ENCODE results near the gene KCNT1. TPM values are rescaled to one million over a fixed set of nuclear protein-coding genes. Genes with fewer than 3 reads are reported as not detected.

Gene KCNT1
- polyA plus RNA-seq, 2 of the 4 experiments (the other 2 are of a cell fraction): not detected

DNA sequence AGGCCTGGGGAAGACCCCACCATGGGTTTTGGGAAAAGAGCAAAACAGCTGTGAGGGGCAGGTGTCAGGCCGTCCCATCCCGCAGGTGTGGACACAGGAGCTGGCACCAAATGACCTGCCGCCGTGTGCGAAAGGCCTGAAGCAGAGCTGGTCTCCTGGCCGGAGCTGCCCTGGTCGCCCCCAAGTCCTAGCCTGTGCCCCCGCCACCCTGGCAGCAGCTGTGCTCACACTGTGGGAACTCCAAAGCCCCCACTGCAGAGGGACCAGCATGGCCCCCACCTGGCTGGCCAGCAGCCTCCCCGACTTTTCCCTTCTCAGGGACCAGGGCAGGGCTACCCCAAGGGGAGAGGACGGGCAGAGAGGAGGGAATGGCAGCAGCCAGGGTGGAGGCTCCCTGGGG is 88.4 kb downstream of the KCNT1 start:
- CTCF ChIA-PET: interaction anchor here (1.3 to 2.4 kb wide), 3 partner anchors 7 to 88 kb away, joined by 4 to 11 read pairs (median 6); partner anchors contain the start of gene KCNT1
- DNase-seq (ENCODE audit: low read depth in 1 of 2, low spot score in 1 of 2) (no peak), FAIRE-seq (no peak), ATAC-seq (no peak)
- no peak overlapping the region for H3K4me2 ChIP-seq
- 100% methylated on average over 1 of the region's 10 CpGs for WGBS (ENCODE audit: missing lambda C conversion rate)
- no peaks in the 10 kb centered on the region for H3K9me3 ChIP-seq
- POLR2A ChIA-PET: no interaction called here
- H3K27ac ChIP-seq: no peak overlapping the region
- H3K4me1 ChIP-seq: no peaks in the 10 kb centered on the region
- no peak overlapping the region for H3K4me3 ChIP-seq
- TF ChIP-seq POLR2AphosphoS2 (conservative IDR thresholded peaks at IDR 0.05; ENCODE audit: low read length) (no peak), CEBPB (IDR thresholded peaks at IDR 0.05) (no peak), SREBF2 (IDR thresholded peaks at IDR 0.05) (no peak), HOXB5 (CRISPR knock-in tag; IDR thresholded peaks at IDR 0.05) (no peak), CBX8 (IDR thresholded peaks at IDR 0.05) (no peak), PHF8 (IDR thresholded peaks at IDR 0.05; ENCODE audit: borderline replicate concordance, low read depth) (no peak), RCOR1 (IDR thresholded peaks at IDR 0.05; ENCODE audit: low read depth, low read length) (no peak), RAD21 (conservative IDR thresholded peaks at IDR 0.05 in 1 of 2, IDR thresholded peaks at IDR 0.05 in 1 of 2) (no peak)
- TF ChIP-seq, protein P1, sequence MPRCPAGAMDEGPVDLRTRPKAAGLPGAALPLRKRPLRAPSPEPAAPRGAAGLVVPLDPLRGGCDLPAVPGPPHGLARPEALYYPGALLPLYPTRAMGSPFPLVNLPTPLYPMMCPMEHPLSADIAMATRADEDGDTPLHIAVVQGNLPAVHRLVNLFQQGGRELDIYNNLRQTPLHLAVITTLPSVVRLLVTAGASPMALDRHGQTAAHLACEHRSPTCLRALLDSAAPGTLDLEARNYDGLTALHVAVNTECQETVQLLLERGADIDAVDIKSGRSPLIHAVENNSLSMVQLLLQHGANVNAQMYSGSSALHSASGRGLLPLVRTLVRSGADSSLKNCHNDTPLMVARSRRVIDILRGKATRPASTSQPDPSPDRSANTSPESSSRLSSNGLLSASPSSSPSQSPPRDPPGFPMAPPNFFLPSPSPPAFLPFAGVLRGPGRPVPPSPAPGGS (IDR thresholded peaks at IDR 0.05): no peak

DNA sequence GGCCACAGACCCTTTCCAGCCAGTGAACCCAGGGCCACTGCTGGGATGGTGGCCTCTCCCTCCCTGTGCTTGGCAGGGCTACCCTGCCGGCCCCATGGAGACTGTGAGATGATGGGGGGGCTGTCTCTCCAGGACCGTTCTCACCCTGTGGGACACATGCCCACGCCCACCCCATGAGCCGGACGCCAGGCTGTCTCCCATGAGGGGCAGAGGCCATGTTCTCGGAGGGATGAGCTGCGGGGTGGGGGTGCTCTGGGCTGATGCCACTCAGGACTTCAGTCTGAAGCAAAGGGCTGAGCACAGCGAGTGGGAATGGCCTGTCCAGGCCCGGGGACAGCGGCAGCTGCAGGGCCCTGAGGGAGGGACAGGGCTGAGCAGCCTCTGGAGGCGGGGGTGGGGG is 88.9 kb downstream of the KCNT1 start:
- no peak overlapping the region for H3K4me3 ChIP-seq
- no peak overlapping the region for H3K4me2 ChIP-seq
- TF ChIP-seq ESRRA (IDR thresholded peaks at IDR 0.05; ENCODE audit: borderline replicate concordance, low read length): no peak
- no peak for TF ChIP-seq RARB (CRISPR knock-in tag; IDR thresholded peaks at IDR 0.05)
- TF ChIP-seq CBX8 (IDR thresholded peaks at IDR 0.05): no peak
- TF ChIP-seq, protein P2, sequence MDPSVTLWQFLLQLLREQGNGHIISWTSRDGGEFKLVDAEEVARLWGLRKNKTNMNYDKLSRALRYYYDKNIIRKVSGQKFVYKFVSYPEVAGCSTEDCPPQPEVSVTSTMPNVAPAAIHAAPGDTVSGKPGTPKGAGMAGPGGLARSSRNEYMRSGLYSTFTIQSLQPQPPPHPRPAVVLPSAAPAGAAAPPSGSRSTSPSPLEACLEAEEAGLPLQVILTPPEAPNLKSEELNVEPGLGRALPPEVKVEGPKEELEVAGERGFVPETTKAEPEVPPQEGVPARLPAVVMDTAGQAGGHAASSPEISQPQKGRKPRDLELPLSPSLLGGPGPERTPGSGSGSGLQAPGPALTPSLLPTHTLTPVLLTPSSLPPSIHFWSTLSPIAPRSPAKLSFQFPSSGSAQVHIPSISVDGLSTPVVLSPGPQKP (IDR thresholded peaks at IDR 0.05; ENCODE audit: low read depth, low read length): no peak
- TF ChIP-seq USF2 (IDR thresholded peaks at IDR 0.05): no peak
- TF ChIP-seq REST (IDR thresholded peaks at IDR 0.05): no peak
- TF ChIP-seq TFCP2L1 (CRISPR knock-in tag; IDR thresholded peaks at IDR 0.05): no peak
- TF ChIP-seq CHD2 (IDR thresholded peaks at IDR 0.05; ENCODE audit: low read length, partially characterized antibody): no peak
- no peak for TF ChIP-seq FOSL2 (IDR thresholded peaks at IDR 0.05)
- TF ChIP-seq FOSL2 (CRISPR knock-in tag; IDR thresholded peaks at IDR 0.05): no peak
- TF ChIP-seq ZNF302 (CRISPR knock-in tag; IDR thresholded peaks at IDR 0.05): no peak
- TF ChIP-seq EHF (CRISPR knock-in tag; IDR thresholded peaks at IDR 0.05): no peak
- TF ChIP-seq TP53 (CRISPR knock-in tag; IDR thresholded peaks at IDR 0.05): no peak
- TF ChIP-seq HEYL (CRISPR knock-in tag; IDR thresholded peaks at IDR 0.05): no peak
- no peak for TF ChIP-seq FOSB (CRISPR knock-in tag; IDR thresholded peaks at IDR 0.05)
- no peak for TF ChIP-seq MAFK (IDR thresholded peaks at IDR 0.05; ENCODE audit: partially characterized antibody)
- TF ChIP-seq PBX3 (IDR thresholded peaks at IDR 0.05): no peak
- TF ChIP-seq KDM5A (IDR thresholded peaks at IDR 0.05): no peak
- no peak for TF ChIP-seq ZC3H11A (IDR thresholded peaks at IDR 0.05)
- POLR2A ChIA-PET: no interaction called here
- H3K4me1 ChIP-seq: no peaks in the 10 kb centered on the region
- no peaks in the 10 kb centered on the region for H3K9me3 ChIP-seq
- ATAC-seq (no peak), DNase-seq (ENCODE audit: low read depth in 1 of 2, low spot score in 1 of 2) (no peak), FAIRE-seq (no peak)
- no peak overlapping the region for H3K27ac ChIP-seq
- CTCF ChIA-PET: interaction anchor here (1.3 to 2.0 kb wide), 3 partner anchors 8 to 190 kb away, joined by 3 to 6 read pairs (median 3); no protein-coding TSS in a partner anchor
- WGBS (ENCODE audit: missing lambda C conversion rate): 38% methylated on average over 4 of the region's 11 CpGs
